NAMALWA (cell line): ENCODE data around the gene TMEM128.
"Not testable (repeated sequence)": the region's sequence is repeated elsewhere in the genome, so short reads cannot be mapped to it uniquely, and the experiment has no call there.

Experiments
- DNase-seq: peaks from one replicate; pipeline ENCODE4 v3.0.0-alpha.2; 2015; ENCODE audit warnings: low spot score

The TMEM128 gene, protein sequence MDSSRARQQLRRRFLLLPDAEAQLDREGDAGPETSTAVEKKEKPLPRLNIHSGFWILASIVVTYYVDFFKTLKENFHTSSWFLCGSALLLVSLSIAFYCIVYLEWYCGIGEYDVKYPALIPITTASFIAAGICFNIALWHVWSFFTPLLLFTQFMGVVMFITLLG

GRCh38 chr4:4248029-4248884, at the start of gene TMEM128:
TMEM128 (minus strand) TSS chr4:4248223; CDS start chr4:4248202, 21 bp downstream.
- DNase-seq: peak; percentile 96

DNA sequence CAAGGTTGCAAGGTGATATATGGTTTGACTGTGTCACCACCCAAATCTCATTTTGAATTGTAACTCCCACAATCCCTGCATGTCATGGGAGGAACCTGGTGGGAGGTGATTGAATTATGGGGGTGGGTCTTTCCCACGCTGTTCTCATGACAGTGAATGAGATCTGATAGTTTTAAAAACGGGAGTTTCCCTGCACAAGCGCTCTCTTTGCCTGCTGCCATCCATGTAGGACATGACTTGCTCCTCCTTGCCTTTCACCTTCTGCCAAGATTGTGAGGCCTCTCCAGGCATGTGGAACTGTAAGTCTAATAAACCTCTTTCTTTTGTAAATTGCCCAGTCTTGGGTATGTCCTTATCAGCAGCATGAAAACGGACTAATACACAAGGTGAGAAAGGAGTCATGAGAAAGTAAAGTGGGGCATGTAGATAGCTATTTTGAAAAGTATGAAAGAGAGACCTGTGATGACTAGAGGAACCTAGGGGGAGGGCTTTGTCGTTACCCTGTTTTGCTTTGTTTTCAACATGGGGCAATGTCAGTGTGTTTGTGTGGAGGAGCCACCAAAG, 48.3 kb upstream of the TMEM128 start:
- no peak for DNase-seq

DNA sequence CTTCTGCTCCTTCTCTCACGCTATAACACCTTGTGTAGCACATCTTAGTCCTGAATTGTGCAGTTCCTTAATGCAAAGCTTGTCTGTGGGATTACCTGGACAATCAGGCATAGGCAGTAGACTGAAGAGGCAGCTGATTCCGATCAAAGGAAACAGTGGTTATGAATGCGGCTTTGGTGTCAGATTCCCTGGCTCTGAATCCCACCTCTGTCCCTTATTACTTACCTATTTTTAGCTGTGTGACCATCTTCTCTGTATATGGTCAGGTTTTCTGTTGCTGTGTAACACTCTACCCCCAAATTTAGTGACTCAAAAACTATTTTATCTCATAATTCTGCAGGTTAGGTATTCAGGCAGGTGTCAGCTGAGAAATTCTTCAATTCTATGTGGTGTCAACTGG, 45.3 kb upstream of the TMEM128 start:
- DNase-seq: no peak

DNA sequence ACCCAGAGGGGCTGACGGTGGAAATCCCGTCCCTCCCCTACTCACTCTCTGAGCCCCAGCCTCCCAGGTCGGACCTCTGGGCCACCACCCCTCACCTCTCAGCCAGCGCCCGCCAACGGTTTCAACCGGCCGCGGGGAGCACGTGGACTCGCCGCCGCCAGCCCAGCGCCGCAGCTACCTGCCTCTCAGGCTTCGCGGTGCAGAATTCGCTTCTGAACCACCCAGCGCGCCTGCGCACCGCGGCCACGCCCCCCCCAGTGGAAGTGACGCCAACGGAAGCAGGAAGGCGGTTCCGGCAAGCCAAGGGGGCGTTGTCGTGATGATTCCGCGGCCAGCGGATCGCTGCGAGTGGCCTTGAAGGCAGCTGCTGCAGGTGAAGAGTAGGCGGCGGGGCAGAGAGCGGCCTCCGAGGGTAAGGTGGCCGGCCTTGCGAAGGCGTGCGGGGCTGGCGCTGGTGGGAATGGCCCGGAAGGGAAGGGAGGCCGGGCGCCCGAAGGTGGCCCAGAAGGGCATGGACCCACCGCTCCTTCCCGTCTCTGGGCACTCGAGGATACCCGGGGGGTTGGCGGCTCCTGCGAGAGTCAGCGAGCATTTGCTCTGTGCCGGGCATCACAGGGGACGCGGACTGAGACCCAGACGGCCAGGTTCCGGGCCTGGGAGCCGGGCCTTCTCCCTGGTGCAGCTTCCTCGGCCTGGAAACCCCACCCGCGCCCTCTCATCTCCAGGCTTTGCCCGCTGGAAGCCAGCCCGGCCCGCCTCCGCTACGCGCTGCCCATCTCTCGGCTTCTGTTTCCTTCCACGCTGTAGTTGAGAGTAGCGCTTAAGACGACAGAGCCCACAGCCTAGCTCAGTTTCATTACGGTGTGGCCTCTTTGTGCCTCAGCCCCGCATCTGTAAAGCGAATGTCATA, 42.2 kb upstream of the TMEM128 start, which contains the start of the genes LYAR and ZBTB49:
LYAR (minus strand) TSS at position 214 of the 910 bp plus-strand sequence. CDS start 6,412 bp downstream, outside the sequence.
ZBTB49 (plus strand) TSS at position 311 of the 910 bp plus-strand sequence. CDS start 9,695 bp downstream, outside the sequence.
- peak; percentile 94 for DNase-seq

DNA sequence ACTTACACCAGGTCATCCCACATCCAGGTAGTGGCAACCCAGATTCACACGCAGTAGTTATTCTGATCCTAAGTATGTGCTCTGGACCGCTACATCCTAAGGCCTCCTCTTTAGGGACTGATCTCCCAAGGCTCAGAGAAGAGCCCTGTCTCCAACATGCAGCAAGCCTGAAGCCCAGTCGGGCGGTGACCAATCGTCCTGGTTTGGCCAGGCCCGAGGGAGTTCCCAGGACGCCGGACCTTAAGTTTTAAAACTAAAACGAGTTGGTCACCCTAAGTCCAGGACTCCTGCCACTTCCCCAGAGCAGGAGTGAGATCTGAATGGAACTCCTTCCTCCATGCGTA, 41.5 kb upstream of the TMEM128 start:
- DNase-seq: no peak

- DNase-seq: peak; percentile 9
Measured at GRCh38 chr4:4289055-4289454, 41.0 kb upstream of the TMEM128 start.

GRCh38 chr4:4288098-4288497, 40.1 kb upstream of the TMEM128 start:
- DNase-seq: no peak

DNA sequence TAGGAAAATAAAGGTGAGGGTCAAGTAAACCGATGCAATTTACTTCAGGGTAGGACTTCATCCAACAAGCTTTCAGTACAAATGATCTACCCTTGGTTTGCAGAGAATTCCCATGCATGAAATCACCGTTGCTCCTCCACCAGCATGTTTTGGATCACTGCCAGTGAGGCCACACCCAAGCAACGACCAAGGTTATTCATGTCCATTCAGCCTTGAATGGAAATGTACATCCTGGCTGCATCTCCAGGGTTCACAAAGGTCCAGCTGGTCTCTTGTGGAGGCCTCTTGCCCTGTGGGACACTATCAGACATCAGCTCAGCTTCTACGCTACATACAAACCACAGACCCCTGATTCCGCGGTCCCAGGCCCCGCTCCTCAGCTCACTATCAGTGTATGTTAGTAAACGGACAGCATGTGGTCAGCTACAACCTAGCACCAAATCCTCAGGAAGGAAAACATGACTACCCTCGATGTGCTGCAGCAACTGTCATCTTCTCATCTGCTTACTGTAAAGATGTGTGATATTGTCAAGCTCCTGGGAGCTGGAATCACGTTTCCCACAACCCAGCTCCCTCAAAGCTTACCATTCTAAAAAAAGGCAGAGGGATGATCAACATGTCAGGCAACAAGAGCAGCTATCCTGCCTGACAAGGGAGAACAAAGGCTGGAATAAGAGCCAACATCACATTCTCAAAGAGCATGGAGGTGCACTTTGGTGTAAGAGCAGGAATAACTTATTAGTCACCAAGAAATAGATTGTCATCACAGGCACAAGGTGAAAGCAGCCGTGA, 37.0 kb upstream of the TMEM128 start:
- DNase-seq: no peak

DNA sequence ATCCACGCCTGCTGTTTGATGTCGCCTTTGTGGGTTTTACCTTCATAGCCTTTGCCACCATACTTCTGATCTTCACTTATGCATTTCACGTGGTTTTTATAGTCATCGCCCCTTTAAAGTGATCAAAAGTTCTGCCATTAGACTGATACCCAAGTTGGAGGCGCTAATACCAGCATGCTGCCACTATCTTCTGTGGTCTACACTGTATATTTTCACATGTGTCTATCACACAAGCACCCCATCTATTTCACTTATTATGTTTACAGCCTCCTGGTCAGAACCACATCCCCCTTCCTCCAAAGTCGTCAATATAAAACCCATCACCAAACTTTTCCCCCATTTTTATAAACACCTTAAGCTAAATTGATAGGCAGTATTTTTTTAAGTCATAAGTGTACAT, 33.8 kb upstream of the TMEM128 start:
- DNase-seq: no peak

DNA sequence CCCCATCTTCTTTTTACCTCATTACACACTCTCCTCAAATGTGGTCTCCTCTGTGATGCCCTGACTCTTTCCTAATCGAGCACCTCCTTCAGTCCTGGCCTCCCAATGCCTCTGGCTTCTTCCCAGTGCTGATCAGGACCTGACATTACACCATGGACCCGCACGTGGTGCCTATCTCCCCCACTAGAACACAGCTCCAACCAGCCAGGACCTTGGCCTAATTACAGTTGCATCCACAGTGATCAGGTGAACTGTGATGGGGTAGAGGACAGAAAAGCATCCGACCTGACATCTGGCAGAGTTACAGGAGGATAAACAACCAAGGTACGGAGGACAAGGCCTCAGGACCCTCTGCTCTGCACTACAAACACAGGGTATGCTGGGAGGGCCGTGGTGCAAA, 29.5 kb upstream of the TMEM128 start:
- DNase-seq: no peak

DNA sequence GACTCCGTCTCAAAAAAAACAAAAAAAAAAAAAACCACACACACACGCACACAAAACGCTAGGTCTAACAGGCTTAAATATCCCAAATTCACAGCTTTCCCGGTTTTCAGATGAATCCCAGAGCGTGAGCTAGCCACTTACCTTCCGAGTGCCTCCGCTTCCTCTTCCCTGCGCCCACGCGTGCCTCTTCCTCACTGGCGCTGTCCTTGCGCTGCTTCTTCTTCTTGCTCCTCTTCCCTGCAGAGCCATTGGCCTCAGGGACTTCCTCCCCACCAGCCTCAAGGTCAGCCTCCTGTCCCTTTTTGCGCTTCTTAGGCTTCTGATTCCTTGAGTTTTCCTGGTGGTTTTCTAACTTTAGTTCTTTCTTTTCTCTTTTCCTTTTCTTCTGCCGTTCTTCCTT, 26.2 kb upstream of the TMEM128 start:
- DNase-seq: no peak

DNA sequence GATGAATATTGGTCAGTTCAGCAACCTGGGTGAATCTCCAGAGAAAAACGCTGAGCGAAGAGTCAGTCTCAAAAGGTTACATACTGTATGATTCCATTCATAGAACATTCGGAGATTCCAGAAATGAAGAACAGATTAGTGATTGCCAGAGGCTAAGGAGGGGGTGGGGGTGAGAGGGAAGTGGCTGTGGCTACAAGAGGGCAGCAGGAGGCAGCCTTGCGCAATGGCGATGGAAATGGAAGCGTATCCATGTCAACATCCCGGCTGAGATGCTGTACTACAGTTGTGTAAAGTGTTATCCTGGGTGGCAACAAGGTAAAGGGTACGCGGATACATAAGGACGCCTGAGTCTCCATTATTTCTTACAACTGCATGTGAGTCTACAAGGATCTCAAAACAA, 23.9 kb upstream of the TMEM128 start:
- no peak for DNase-seq

DNA sequence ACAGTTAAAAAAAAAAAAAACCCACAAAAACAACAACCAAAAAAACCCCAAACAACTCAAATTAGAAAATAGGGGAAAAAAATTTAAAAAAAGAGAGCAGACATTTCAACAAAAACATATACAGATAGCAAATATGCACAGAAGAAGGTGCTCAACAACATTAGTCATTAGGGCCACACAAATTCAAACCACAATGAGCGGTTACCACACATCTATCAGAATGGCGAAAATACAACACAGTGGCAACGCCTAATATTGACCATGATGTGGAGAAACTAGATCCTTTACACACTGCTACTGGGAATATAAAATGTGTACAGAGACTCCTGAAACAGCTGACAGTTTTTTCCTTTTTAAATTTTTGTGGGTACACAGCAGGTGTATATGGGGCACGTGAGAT, 22.5 kb upstream of the TMEM128 start:
- DNase-seq: no peak

- DNase-seq: no peak
Measured at GRCh38 chr4:4269856-4270255, 21.8 kb upstream of the TMEM128 start.

DNA sequence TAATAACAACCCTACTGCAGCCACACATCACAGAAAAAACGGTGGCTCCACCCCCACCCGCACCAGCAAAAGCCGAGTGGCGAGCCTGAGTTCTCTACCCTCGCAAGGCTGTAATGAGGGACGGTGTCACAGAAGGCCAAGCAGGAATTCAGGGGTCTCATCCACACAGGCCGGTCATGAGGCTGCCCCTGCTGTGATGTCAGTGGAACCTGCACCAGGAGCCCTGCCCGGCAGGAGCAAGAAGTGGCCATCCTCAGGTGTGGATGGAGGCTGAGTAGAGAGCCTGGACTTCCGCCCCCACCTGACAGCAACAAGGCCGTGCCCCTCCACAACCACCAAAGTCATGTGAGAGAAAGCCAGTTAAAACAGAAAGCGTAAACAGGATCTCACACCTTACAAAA, 21.3 kb upstream of the TMEM128 start:
- no peak for DNase-seq

DNA sequence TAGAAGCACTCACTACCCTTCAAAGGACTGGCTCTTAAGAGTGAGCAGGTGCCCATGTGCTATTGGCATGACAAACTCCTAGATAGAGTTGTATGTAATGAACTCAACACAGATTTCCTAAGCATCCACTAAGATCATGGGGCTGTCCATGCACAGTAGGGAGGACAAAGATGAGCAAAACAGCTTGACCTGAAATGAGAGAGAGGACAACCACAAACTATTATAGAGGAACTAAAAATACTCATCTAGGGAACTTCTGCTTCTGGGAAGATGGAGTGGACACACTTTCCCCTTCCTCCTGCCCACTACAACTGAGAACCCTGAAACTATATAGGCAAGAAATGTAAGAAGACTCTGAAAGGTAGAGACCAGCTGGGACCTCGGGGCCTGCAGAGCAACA, 20.8 kb upstream of the TMEM128 start:
- DNase-seq: no peak

DNA sequence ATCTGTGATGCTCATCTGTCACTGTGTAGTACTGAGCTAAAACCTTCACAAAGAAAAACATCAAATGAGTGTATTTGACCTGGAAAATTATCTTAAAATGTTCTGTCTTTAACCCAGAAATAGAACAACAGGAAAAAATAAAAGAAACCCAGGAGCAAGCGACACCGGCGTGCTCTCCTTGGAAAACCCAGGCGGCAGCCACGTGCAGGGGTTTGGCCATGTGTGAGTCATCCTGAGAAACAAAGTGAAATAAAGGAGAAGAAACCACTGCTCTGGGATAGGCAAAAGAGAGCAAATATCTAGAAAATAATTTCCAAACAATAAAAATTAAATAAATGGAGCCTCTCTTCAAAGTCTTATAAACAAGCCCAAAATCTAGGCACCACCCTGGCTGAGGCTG, 20.0 kb upstream of the TMEM128 start:
- DNase-seq: no peak

DNA sequence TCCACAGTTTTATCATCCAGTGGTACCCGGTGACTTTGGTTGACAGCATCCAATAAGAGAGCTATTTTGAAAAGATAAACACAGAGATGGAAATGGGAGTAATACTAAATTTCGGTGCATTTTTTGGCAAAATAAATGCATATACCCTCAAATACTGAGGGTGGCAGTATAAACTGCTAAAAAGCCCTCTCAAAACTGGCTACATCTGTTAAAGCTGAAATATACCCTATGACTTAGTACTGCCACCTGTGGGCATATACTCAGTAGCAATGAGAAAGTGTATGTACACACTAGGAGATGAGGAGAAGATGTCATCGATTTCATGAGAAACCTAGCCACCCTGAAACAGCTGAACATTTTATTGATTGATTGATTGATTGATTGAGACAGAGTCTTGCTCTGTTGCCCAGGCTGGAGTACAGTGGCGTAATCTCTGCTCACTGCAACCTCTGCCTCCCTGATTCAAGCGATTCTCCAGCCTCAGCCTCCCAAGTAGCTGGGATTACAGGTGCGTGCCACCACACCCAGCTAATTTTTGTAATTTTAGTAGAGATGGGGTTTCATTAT, 12.2 kb upstream of the TMEM128 start:
- peak; percentile 87 for DNase-seq

DNA sequence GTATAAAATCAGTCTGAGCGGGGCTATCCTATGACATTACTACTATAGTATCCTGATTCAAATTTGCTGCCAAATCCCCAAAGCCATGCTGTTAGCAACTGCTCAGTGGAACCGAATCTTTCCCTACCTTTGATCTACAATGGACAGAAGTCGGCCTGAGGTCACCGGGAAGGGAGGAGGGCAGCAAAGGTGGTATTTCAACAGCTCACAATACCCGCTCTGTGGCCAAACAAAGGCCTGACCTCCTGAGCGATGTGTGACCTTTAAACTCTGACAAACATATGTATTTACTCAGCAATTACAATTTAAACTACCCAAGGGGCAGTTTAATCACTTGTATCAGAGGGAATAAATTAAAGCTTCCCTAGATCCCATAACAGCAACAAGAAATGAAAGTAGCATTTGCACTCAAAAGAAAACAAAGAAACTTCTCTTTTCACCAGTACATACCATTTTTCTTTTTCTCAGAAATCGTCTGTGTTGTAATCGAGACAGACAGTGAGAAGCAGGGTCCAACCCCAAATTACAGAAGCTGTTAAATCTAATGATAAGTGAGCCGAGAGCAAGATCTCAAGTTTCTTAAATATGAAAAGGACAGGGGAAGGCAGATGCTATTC, 11.6 kb upstream of the TMEM128 start:
- DNase-seq: no peak

- DNase-seq: not testable (repeated sequence)
Measured at GRCh38 chr4:4257705-4258104, 9.7 kb upstream of the TMEM128 start.

- no peak for DNase-seq
Measured at GRCh38 chr4:4256799-4257198, 8.8 kb upstream of the TMEM128 start.
